Spleen (tissue), 7 donors: ENCODE results near the gene TSHZ2.

ENCODE experiments used
- CTCF ChIP-seq, 11 experiments: fragments of 200-600 bp in 7 of 11; fragments of 450-650 bp in 4 of 11; sonication (generic) in 4 of 11; IDR thresholded peaks in 8 of 11; conservative IDR thresholded peaks in 3 of 11; 1 replicate in 7 of 11; 2 replicates in 4 of 11; pipeline versions ENCODE4 v1.4.0 to v1.8.0; 2016 to 2021; ENCODE audit warnings: antibody characterized with exemption in 11 of 11, inconsistent platforms in 4 of 11, mild to moderate bottlenecking in 1 of 11
- POLR2A ChIP-seq, 3 donors: fragments of 450-650 bp; IDR thresholded peaks; one replicate each; pipeline ENCODE4 v1.5.1; 2017; ENCODE audit warnings: antibody characterized with exemption in 3 of 3, mild to moderate bottlenecking in 1 of 3
- POLR2AphosphoS5 ChIP-seq, 3 donors: sonication (generic); formaldehyde crosslinking; IDR thresholded peaks; one replicate each; pipeline ENCODE4 v1.5.1; 2017; ENCODE audit warnings: antibody characterized with exemption in 3 of 3
- donor health status: DM: no; HTN: no; CAD: no; lungs with moderate emphysema.
- donor health status: DM: no; HTN: no; CAD: no.
- donor health status: DM: no; HTN: no; CAD: no.

GRCh38 chr20:53283597-53283996 is 311.4 kb downstream of the TSHZ2 start:
- TF ChIP-seq CTCF (IDR thresholded peaks at IDR 0.05 in 8 of 11, conservative IDR thresholded peaks at IDR 0.05 in 3 of 11), result no peak
- no peak for TF ChIP-seq POLR2A (IDR thresholded peaks at IDR 0.05)
- no peak for TF ChIP-seq POLR2AphosphoS5 (IDR thresholded peaks at IDR 0.05)
